Head of caudate nucleus (tissue), 42 donors: ENCODE results near the gene WDR43.
A peak's percentile ranks its signal among the peaks of the same experiment; 100 is the strongest.

Experiments used
- DNase-seq, 42 donors: peaks; one replicate each; pipeline versions ENCODE4 v3.0.0 to v3.0.0-alpha.2; 2020 to 2021; ENCODE audit warnings: mixed read lengths in 7 of 42
- intact Hi-C: fragments of 100-400 bp; cut with DNase I; formaldehyde crosslinking; loops from one replicate; pipeline ENCODE4 v1.15.0; 2022

Gene WDR43

GRCh38 chr2:28894470-28895188, at the start of gene WDR43:
Gene WDR43, plus strand, starts transcription at chr2:28894667. Its CDS starts 32 bp downstream, at chr2:28894699.
- intact Hi-C loops: loop anchor here (2.0 kb wide), 1 partner anchor 24 kb away; the partner anchor contains the start of gene TRMT61B

DNA sequence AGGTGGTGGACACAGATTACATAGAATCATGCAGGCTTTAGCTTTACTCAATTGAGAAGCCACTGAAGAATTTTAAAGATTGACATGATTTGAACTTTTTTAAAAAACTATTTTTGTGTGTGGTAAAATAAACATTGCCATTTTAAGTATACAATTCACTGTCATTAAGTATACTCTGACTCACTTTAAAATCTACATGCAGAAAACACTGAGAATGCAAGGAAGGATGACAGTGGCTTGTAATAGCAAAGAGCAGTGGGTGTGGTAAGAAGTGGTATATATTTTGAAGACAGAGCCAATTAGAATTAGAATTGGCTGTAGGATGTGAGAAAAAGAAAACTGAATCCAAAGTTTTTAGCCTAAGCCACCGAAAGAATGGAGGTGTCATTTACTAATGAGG, 39.3 kb upstream of the WDR43 start:
- DNase-seq: no peak
- intact Hi-C loops: no loop called here

More at GRCh38 chr2:28894470-28895188, at the start of gene WDR43:
- peak; percentile 90 to 99 (median 98) for DNase-seq

DNA sequence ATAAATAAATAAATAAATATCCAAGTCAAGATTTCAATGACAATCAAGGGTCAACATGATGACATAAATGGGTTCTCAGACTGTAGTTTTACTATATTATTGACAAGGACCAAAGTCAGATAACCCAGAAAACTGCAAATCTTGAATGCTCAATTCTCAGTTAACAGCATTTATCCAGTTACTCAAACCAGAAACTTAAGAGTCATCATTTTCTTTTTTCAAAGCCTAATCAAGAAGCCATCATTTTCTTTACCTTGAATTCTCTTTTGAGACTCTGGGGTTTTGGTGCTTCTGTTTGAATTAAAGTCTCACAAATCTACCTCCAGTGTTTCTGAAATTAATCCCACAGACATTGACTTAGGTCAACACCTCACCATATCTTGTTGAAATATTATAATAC, 38.5 kb upstream of the WDR43 start:
- DNase-seq: no peak
- intact Hi-C loops: no loop called here

DNA sequence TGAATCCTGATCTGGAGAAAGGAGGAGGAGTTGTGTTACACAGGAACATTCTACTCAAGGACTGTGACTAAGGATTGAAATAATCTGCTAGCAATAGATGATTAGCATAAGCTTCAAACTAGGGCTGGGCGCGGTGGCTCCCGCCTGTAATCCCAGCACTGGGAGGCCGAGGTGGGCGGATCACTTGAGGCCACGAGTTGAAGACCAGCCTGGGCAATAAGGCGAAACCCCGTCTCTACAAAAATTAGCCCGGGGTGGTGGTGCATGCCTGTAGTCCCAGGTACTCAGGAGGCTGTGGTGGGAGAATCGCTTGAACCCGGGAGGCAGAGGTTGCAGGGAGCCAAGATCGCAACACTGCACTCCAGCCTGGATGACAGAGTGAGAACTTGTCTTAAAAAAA, 25.9 kb upstream of the WDR43 start:
- intact Hi-C loops: no loop called here
- DNase-seq: no peak

- intact Hi-C loops: loop anchor here (2.0 kb wide), 1 partner anchor 25 kb away; the partner anchor contains the start of gene WDR43
- peak in 7 of 42 donors; percentile 1 to 45 (median 14) for DNase-seq
Observed at GRCh38 chr2:28869494-28870145, 24.8 kb upstream of the WDR43 start.

DNA sequence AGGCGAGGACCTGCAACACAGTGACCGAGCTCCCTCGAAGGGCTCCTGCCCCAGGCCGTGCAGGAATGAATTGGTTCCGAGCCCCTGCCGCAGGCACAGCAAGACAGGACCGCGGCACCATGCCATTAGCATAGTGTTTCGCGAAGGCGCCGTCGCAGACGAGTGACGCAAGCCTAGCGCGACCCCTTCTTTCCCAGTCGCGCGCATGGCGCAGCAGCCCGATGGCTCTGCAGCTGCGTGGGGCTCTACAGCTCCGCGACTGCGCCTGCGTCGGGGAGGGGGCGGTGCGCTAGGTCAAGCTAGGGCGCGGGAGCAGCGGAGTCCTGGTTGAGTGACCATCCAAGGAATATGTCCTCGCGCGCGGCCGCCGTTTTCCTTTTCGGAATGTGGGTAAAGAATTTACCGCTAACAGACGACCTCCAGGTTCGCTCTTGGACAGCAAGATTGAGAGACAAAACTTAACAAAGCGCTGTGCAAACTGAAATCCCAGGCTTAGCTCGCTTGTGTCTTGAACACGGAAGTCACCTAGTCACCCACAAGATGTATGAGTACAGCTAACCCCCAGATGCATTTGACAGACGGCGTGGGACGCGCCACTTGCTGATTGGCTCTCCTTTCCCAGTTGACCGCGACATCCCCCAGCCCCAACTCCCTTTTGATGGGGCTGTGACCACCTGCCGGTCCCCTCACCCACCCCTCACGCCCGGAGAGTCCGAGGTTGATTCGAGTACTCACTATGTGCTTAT, 24.1 kb upstream of the WDR43 start, which contains the start of gene TRMT61B:
Gene TRMT61B (minus strand): TSS at position 164 of the 746 bp plus-strand sequence. CDS start 32 bp downstream, at position 132.
- intact Hi-C loops: loop anchor here (2.0 kb wide), 1 partner anchor 24 kb away; the partner anchor contains the start of gene WDR43
- peak; percentile 92 to 99 (median 96) for DNase-seq

GRCh38 chr2:28871620-28872019, 22.8 kb upstream of the WDR43 start:
- no peak for DNase-seq

GRCh38 chr2:28880193-28880592, 14.3 kb upstream of the WDR43 start:
- intact Hi-C loops: no loop called here
- no peak for DNase-seq

More at GRCh38 chr2:28871620-28872019, 22.8 kb upstream of the WDR43 start:
- intact Hi-C loops: loop anchor here (2.0 kb wide), 1 partner anchor 23 kb away; the partner anchor contains the start of gene WDR43

GRCh38 chr2:28893488-28893887, 979 bp upstream of the WDR43 start:
- intact Hi-C loops: no loop called here
- peak in 1 of 42 donors; percentile 3 for DNase-seq

- intact Hi-C loops: loop anchor here (2.0 kb wide), 1 partner anchor 25 kb away; the partner anchor contains the start of gene TRMT61B
- peak in 23 of 42 donors; percentile 5 to 57 (median 22) for DNase-seq
Observed at GRCh38 chr2:28895189-28895893, 874 bp downstream of the WDR43 start.

DNA sequence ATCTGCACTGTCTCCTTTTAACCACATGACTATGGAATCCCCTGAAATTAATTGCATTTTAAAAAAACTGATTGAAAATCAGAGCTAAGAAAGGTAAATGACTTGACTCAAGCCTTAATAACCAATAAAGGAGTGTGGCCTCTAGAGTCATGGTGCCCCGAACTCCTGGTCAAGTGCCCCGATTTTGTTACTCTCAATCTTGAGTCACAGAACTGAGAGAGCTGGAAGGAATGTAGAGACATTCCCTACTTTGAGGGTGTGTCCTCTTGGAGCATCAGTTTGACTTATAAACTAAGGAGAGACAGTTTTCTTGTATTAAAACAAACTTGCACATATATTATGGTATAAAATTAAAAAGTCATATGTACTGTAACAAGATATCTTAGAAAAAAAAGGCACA, 2.4 kb downstream of the WDR43 start:
- intact Hi-C loops: no loop called here
- DNase-seq: no peak

DNA sequence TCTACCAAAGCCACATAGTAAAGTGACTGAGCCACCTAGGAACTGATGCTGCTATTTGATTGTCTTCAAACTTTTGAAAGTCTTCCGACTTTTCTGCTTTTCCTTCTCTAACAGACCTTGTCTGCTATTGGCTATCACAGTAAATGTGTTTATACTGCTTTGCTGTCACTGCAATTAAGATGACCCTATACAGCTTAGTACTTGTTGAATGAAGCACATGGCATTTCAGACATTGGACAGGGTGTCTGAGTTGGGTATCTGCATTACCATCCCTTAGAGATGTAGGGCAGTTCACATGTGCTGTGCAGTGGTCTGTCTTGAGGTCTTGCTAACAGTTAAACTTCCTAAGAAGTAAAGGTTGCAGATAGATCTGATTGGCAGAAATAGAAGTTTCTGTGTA, 3.6 kb downstream of the WDR43 start:
- intact Hi-C loops: no loop called here
- no peak for DNase-seq

- no peak for DNase-seq
- intact Hi-C loops: no loop called here
Observed at GRCh38 chr2:28901202-28901601, 6.7 kb downstream of the WDR43 start.

GRCh38 chr2:28901841-28902240, 7.4 kb downstream of the WDR43 start:
- no peak for DNase-seq
- intact Hi-C loops: no loop called here

DNA sequence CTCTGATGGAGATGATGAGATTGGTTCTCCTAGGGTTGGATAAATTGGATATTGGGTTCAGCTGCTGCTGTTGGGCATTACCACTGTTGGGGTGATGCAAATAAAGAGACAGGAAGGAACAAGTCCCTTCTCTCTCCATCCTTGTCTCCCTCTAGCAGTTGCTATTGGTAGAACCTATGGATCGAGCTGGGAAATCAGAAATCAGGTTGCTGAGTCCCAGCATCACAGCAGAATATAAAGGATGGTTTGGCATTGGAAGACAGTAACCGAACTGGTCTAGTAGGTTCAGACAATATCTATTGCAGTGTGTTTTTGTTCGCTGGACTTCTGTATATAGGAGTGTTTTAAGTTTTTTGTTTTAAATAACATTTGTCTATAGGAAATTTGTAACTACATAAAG, 8.1 kb downstream of the WDR43 start:
- no peak for DNase-seq
- intact Hi-C loops: no loop called here

DNA sequence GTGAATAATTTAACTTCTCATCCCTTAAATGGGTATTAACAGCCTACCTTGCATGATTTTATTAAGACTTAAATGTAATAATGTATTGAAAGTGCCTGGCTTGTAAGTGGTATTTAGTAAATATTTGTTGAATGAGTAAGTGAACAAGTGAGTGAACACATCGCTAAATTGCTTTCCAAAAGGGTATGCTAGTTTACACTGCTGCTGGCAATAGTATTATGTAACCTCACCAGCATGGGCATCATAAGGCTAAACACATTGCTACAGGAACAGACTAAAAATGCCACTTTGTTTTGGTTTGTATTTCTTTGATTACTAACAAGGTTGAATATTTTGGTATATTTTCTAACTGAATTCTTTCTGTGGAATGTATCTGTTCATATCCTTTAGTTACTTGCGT, 9.8 kb downstream of the WDR43 start:
- no peak for DNase-seq
- intact Hi-C loops: no loop called here

DNA sequence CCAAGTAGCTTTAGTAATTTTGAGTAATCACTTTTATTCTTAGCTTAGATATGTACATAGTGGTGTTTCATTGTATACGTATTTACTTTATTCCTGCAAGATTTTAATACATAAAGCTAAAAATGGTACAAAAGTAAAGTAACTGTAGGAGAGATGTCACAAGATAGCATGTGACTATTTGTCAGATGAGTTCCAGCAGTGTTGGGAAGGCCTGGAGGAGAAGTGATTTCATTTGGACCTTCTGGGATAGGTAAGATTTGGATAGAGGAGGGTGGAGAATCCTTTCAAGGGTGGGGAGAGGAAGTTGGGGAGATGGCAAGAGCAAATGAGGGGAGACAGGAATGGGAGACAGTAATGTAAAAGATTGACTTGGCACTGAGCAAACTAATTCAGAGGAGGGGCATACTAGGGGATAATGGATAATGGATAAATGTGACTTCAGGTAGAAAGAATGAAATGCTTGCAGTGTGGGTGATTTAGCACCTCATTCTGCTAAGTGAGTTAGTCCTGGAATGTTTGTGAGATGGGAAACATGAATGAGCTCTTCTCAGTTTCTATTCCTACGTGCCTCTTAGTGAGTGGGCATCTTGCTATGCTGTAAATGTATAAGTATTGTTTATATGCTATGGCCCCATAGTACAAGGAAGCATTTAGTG, 10.5 kb downstream of the WDR43 start:
- intact Hi-C loops: no loop called here
- DNase-seq: no peak

GRCh38 chr2:28905533-28905932, 11.1 kb downstream of the WDR43 start:
- intact Hi-C loops: no loop called here

More at GRCh38 chr2:28905533-28905932, 11.1 kb downstream of the WDR43 start:
- DNase-seq: no peak
